HG03571 (cell line): Measurements from ENCODE around the gene USP10.

Source experiments
- ATAC-seq: cut with Tn5 transposase; IDR thresholded peaks from one replicate; pipeline ENCODE4 v1.9.1; 2021; ENCODE audit not compliant: unreplicated experiment

The USP10 gene

DNA sequence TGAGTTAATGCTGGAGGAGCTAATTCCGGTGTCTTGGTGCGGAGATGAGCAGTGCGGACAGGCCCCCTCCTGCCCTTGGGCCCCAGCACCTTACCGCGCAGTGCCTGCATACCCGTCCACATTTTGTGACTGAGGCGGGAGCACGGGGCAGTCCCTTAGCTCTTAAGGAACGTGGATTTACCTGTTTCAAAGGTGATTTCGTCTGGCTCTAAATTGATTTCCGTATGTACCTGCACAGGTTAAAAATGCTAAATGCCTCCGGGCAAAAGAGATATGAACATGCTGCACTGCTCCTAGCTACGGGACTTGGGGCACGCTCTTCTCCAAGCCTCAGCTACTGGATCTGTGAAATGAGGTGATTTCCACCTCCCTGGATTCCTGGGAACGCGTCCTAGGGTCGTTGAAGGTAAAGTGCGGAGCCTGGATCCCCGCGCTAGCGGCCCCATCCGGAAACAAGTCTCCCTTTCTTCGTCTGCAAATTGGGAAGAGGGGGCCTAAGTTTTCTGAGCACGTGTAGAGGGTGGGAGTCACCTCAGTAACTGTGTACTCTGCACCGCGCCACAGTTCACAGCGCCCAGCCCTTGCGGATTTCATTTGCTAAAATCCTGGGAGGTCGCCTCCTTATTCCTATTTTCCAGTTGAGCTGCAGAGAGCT is 119.3 kb downstream of the USP10 start:
- ATAC-seq: no peak

DNA sequence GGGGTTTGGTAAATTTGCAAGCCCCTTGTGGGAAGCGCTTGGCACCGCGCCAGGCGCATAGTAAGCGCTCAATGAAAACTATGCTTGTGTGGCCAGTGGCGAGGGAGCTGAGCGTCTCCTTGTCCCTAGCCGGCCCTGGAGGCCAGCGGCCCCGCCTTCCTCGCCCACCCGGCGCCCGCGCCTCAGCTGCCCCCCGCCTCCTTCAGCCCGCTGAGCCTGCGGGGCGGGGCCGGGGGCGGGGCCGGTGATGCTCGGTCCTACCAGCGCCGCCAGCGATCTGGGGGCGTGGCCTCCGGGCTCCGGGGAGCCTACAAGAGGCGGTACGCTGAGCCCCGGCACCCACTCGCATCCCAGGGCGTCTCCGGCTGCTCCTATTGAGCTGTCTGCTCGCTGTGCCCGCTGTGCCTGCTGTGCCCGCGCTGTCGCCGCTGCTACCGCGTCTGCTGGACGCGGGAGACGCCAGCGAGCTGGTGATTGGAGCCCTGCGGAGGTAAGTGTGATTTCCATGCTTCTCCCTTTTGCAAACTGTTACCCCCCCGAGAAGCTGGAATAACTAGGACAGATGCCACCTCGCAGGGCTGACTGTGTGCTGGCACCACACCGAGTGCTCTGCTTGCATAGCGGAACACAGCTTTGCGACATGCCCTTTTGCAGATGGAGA is 120.0 kb downstream of the USP10 start, which contains the start of gene CRISPLD2:
Gene CRISPLD2, plus strand, starts transcription at position 342 of the 661 bp plus-strand sequence. CDS start 18,511 bp downstream, outside the sequence.
- no peak for ATAC-seq

DNA sequence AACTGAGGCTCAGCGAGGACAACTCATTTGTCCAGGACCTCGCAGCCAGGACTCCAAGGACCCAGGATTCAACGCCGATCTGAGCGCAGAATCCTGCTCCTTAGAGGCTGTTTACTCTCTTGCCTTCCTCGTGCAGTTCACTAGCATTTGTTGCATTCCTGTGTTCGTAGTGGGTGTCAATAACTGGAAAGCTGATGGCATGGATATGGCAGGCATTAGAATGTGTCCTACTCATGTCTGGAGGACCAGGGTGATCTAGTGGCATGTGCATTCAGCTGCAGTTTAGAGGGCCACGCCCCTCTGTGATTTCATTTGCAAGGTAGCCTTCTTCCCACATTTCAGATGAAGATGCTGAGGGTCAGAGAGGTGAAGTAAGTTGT is 120.5 kb downstream of the USP10 start:
- ATAC-seq: no peak

DNA sequence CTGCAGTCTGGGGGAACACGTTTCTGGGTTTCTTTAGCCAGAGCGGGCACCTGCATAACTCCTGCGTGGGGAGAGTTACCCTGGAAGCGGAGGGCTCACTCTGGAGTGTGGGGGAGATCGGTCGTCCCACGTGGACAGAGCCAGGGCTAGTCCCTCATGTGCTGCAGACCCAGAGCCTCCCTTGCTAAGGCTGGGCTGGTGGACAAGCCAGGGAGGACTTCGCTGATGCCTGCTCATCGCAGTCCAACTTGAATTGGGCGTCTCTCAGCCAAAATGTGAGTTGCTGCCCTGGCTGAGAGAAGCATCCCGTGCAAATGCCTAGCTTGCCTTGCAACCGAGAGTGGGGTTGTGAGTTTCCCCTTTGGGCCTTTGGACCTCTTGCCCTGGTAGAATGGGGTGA is 121.0 kb downstream of the USP10 start:
- ATAC-seq: no peak

DNA sequence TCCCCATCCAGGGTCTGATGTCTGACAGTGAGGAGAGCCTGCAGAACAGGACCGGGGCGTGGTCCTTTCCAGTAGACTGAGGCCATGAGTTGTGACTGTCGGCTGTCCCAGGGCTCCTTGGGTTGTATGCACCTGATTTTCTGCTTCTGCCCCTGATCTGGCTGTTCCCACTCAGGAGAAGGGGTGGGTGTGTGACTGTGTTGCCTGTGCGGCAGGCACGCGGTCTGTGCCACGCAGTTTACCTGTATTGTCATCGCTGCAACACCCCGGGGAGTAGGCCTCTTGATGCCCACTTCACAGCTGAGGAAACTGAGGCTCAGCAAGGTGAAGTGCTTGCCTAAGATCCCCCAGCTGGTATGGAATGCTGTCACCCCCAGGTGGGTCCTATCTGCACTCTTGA is 121.4 kb downstream of the USP10 start:
- ATAC-seq: no peak

DNA sequence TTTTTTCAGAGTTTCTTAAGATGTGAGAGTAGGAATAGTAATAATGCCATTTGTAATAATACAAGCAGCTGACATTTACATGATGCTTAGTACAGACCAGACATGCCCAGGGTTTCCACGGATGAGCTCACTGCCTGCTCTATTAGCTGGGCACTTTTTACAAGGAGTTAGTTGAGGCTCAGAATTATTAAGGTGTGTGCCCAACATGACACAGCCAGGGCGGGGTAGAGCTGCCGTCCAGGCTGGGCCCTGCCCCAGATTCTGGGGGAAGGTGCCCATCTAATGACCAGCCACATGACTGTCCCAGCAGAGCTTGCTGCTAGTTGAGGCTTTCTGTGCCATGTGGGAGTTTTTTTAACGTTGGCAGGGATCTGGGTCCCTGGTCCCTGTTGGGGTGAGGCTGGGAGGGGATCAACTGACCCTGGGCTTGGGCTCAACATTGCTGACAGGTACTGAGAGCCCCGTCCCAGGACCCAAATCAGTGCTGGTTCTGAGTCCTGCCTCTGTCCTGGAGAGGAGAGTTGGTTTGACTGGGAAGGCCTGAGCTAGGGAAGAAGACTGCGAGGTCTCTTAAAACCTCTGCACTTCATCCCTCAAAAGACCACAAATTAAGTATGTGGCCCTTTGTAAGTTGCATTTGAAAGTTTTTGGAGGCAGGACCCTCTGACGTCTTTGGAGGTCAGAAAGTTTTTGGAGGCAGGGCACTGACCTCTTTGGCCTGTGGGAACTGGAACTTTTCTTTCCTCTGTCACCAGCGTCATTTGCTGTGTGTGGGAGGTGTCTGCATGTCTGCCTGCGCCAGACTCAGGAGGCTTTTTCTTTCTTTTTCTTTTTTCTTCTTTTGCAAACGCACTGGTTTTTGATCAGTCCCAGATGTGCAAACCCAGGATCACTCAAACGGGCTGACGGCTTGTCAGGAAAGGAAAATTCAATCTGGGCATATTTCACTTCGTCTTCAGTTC is 122.2 kb downstream of the USP10 start:
- ATAC-seq: no peak

DNA sequence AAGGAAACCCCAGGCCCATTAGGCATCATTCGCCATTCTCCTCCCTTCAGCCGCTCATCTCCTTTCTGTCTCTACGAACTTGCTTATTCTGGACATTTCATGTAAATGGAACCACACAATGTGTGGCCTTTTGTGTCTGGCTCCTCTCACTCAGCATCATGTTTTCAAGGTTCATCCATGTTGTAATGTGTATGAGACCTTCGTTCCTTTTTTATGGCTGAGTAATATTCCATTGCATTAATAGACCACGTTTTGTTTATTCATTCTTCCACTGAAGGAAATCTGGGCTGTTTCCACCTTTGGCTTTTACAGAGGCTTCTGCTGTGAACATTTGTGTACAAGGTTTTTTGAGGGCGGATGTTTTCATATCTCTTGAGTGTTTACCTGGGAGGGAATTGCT is 123.2 kb downstream of the USP10 start:
- no peak for ATAC-seq

DNA sequence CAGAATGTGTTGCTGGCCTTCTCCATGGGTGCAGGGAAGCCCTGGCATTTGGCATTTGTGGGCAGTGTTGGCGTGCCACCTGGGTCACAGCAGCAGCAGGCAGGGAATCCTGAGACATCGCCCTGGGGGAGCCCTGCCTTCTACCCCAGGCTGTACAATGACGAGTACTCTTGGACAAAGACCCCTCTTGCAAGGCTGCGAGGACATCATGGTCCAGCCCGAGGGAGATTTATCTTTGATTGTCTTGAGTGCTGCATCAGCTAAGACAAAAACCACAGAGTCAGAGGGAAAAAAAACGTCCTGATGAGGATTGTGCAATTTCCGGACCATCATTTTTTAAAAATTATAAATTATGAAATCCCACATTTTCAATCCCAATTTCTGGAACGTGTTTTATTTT is 123.7 kb downstream of the USP10 start:
- ATAC-seq: no peak

DNA sequence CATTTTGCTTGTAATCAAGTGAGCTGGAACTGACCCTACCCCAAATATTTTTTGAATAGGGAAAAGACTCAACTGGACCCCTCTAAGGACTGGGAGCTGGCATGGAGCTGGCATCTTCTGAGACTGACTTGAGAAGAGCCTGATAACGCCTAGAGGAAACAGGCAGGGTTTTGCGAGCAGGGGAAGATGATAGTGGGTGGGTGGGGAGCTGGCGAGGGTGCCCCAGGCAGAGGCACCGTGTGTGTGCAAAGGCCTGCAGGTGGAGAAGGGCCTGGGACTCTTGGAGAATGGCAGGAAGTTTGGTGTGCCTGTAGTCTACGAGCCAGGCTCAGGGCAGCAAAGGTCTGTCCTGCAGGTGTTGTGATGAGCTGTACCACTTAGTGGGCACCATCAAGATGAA is 124.1 kb downstream of the USP10 start:
- no peak for ATAC-seq

DNA sequence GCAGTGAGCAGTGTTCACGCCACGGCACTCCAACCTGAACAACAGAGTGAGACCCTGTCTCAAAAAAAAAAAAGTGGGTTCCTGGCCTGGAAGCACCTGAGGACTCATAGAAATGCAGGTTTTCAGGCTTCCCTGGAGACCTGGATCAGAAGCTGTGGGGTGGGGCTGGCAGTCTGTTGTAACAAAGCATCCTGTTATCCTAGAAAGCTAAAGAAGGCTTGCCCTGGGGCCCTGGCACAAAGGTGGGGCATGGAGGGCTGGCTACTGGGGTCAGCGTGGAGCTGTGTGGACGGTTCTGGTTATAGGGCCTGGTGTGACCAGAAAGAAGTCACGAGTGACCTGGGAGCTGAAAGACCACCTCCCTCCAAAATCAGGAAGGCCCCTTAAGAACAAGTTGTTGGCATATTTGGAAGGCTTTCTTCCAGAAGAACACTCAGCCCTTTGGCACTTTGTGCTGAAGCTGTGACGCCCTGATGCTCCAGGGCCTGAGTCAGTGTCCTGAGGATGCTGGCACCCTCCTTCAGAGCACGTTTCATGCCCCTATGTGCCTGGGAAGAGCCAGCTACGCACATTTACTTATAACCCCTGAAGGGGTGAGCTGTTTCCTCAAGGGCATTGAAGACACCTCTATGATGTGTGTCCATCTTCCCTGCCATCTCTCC is 126.2 kb downstream of the USP10 start:
- ATAC-seq: no peak

DNA sequence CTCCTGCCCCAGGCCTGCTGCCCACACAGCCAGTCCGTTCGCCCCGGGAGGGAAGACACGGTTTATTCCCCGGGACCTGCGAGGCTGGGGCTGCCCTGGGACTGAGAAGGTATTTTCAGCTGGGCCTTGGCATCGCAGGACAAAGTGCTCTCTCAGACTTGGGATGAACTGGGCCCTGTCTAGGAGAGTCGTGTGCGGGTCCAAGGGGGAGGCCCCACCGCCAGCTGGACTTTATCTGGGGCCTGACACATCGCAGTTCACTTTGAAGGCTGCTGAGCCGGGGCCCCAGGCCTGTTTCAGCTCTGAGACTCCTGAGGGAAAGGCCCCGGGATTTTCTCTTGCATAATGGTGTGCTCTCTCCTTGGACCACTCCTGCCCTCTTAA is 126.8 kb downstream of the USP10 start:
- no peak for ATAC-seq

DNA sequence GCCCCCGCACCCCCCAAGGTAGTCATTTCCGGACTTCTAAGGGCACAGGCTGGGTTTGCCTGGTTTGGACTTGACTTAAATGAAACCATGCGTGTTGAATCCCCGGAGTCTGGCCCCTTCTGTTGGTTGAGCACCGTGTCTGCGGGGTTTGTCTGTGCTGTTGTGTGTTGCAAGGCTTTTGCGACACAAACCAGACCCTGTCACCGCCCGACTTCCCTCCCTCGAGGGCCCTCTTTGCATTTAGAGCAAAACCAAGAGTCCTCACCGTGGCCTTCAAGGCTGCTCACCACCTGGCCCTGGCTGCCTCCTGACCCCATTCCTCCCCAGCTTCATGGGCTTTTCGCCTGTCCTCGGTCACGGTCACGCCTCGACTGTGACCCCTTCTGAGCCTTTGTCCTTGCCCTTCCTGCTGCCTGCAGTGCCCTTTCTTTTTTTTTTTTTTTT is 127.4 kb downstream of the USP10 start:
- ATAC-seq: no peak

DNA sequence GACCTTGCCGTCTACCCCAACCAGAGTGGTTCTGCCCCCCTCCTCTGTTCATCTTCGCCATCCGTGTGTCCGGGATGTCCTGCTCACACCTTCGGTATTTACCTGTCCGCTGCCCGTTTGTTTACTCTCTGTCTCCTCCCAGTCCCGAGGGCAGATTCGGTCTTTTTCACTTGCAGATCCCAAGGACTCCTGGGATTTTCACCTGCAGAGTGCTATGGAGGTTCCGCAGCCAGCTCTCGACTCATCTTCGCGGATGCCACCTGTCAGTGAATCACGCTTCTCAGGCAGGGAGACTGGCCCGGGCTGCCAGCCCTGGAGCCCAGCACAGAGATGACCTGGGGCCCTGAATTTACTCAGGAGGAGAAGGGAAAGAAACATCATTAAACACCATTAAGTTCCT is 128.1 kb downstream of the USP10 start:
- ATAC-seq: no peak

DNA sequence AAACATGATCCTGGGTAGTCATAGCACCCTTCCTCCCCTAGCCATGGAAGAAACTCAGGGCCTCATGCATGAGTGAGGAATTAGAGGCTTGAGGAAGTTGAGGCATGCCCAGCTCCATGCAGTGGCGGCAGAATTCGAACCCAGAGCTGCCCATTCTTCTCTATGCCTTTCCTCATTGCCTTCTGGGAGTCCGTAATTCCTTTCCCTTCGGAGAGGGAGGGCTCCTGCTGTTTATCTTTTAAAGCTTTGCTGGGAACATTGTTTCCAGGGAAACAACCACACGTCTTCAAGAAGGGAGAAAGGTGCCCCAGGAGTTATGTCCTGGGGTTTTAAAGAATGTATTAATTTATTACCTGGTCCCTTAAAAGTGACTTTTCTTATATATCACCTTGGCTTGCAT is 128.5 kb downstream of the USP10 start:
- ATAC-seq: no peak
